ENCODE measurements around the gene GJB2.

GRCh38 chr13:20192836-20193161 is at the start of gene GJB2:
- TF ChIP-seq, protein P1, sequence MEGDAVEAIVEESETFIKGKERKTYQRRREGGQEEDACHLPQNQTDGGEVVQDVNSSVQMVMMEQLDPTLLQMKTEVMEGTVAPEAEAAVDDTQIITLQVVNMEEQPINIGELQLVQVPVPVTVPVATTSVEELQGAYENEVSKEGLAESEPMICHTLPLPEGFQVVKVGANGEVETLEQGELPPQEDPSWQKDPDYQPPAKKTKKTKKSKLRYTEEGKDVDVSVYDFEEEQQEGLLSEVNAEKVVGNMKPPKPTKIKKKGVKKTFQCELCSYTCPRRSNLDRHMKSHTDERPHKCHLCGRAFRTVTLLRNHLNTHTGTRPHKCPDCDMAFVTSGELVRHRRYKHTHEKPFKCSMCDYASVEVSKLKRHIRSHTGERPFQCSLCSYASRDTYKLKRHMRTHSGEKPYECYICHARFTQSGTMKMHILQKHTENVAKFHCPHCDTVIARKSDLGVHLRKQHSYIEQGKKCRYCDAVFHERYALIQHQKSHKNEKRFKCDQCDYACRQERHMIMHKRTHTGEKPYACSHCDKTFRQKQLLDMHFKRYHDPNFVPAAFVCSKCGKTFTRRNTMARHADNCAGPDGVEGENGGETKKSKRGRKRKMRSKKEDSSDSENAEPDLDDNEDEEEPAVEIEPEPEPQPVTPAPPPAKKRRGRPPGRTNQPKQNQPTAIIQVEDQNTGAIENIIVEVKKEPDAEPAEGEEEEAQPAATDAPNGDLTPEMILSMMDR (conservative IDR thresholded peaks at IDR 0.05; ENCODE audit: low read depth in 2 of 2), result no peak
- TF ChIP-seq JUNB (IDR thresholded peaks at IDR 0.05; ENCODE audit: unreplicated experiment), result no peak
- no peak for TF ChIP-seq EZH2 (IDR thresholded peaks at IDR 0.05; ENCODE audit: low read depth, unreplicated experiment)
- TF ChIP-seq POLR2AphosphoS5 (IDR thresholded peaks at IDR 0.05; ENCODE audit: low read depth), result no peak
- no peak for TF ChIP-seq ETS1 (IDR thresholded peaks at IDR 0.05)
- no peak for TF ChIP-seq REST (IDR thresholded peaks at IDR 0.05; ENCODE audit: unreplicated experiment)
- TF ChIP-seq EZH2phosphoT487 (IDR thresholded peaks at IDR 0.05; ENCODE audit: unreplicated experiment), result no peak
- TF ChIP-seq CREB1 (CRISPR knock-in tag; IDR thresholded peaks at IDR 0.05; ENCODE audit: low read depth), result no peak
- no peak for TF ChIP-seq ZNF114 (CRISPR knock-in tag; IDR thresholded peaks at IDR 0.05)
